G401.6 (cell line): ENCODE measurements around the gene KLHL36.

Source experiments
- FAIRE-seq: peaks from 2 replicates; lab custom pipeline; 2012; peaks lifted over from hg19 to GRCh38; lab: Jason Lieb, UNC

The KLHL36 gene

DNA sequence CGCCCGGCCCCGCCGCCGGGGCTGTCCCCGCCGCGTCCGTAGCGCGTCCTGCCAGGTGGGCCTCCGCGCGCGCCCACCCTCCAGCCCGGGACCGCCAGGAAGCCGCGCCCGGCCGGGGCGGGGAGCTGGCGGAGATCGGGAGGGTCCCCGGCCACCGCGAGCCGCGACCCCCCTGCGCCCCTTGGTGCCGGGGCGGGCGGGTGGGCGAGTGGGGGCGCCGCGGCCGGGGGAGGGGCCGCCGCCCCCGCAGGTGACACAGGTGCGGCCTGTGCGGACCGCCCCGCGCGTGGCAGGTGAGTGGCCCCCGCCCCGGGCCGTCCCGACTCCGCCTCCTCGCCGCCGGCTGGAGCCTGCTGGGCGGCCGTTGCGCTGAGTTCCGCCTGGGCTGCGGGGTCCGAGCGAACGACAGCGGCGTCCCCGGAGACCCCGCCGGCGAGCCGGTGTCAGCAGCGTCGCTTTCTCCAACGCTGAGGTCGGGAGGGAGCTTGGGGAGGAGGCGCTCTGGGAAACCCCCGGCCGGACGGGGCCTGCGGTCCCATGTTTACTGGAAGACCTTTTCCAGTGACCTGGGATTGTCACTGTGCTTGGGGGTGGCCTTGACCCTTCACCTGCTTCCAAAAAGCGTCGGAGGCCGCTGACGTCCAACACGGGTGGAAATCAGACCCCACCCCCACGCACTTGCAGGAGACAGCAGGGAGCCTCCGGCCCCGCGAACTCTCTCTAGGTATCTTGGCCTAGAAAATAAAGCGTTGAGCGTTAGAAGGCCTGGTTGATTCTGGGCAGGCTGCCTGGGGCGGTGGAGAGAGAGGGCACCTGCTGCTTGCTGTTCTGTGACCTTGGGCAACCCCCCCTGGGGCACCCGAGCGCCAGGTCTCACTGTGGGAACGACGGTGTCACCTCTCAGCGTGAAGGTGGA, 542 bp downstream of the KLHL36 start:
- FAIRE-seq, result no peak

DNA sequence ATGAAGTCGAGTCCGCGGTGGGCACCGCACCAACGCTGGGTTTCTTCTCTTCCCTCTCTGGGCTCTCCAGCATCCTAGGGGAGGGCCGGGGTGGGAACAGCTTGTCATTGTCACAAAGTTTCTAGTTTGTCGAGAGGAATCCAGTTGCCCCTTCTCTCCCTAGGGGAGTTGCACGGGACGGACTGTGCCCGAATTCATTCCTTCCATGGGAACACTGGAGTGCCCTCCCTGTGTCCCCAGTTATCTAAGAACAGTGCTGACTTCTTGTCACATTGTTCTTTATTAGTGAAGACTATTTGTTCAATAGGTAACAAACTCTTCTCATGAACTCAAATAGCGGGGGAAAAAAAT, 1.2 kb downstream of the KLHL36 start:
- FAIRE-seq, result no peak

DNA sequence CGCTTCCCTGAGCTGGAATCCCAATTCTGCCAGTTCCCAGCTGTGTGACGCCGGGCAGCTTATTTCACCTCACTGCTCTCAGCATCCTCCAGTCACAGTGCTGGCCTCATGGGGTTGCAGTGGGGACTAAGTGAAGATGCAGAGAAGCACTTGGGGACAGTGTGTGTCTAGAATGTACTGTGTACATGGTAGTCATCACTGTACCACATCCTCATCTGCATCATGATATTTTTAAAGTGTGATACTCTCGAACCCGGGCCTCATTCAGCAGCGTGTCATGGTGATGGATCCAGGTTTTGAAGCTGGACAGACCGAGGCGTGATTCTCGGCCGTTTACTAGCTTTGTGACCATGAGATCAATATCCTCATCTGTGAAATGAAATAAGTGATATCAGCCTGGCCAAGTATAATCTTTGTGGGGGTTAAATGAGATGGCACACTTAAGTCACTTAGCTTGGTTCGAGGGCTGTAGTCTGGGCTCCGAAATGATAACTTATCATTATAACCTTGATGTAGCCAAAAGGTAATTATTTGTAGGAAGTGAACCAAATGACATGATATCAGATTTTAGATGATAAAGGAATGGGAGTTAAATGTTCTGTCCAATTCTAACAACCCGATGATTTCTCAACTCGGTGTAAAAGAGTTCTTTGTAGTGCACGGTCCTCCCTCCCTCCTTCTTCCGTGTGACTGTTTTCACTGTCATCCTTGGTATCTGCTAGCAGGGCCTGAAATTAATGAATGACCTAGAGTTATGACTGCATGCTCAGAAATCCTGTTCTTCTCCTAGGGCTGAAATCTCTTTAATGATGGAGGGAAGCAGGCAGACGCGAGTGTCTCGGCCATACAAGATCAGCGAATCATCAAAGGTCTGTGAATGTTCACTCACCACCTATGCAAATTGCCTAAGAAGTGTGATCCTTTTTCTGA, 2.0 kb downstream of the KLHL36 start:
- FAIRE-seq, result no peak

DNA sequence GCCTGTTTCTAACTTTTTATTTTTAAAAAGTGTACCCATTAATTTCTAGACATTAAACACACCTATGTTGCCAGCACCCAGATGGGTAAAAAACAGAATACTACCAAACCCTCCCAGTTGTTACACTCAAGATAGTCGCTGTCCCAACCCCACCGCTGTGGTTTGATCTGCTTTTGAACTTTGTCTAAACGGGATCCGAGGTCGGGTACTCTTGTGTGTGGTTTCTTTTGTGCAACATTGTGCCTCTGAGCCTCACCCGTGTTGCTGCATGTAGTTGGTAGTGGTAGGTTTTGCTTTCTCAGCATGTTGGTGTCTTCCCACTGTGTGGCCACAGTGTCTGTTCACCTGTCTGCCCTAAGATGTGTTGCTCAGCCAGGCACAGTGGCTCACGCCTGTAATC, 4.3 kb downstream of the KLHL36 start:
- FAIRE-seq, result no peak

DNA sequence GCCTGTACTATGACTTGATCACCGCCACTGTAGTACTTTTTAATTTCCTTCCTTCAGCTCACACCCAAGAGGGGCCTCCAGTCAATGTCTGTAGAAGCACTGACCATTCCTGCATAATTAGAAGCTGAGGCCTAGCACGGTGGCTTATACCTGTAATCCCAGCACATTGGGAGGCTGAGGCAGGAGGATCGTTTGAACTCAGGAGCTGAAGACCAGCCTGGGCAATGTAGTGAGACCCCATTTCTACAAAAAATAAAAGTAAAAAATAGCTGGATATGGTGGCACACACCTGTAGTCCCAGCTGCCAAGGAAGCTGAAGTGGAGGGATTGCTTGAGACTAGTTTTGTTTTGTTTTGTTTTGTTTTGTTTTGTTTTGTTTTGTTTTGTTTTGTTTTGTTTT, 5.9 kb downstream of the KLHL36 start:
- FAIRE-seq, result no peak

DNA sequence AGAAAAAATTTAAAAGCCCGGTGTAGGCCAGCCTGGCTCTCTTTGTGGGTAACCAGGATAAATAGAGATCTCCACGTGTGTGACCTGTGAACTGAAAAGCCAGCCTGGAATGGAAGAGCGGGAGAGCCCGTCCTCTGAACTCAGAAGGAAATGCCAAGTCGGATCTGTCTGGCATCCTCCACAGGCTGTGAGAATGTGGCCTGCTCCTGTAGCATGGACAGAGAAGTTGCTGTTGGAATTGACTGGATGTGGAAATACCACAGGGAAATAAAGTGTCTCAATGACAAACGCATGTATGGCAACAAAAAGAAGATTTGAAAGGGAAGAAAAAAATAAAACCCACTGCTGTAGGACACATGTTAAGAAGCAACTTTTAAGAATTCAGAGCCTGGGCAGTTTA, 6.7 kb downstream of the KLHL36 start:
- FAIRE-seq, result no peak

DNA sequence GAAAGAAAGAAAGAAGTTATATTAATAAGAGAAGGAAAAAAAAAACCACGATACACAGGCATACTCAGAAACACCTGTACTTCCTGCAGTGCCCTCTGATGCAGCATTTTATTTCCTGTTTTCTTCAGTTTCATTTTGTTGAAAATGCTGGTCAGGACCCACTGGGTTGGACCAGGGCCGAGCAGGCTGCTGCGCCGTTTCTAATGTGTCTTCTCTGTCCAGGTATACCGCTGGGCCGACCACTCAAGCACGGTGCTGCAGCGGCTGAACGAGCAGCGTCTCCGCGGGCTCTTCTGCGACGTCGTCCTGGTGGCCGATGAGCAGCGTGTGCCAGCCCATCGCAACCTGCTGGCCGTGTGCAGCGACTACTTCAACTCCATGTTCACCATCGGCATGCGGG, 8.3 kb downstream of the KLHL36 start:
- FAIRE-seq, result no peak

DNA sequence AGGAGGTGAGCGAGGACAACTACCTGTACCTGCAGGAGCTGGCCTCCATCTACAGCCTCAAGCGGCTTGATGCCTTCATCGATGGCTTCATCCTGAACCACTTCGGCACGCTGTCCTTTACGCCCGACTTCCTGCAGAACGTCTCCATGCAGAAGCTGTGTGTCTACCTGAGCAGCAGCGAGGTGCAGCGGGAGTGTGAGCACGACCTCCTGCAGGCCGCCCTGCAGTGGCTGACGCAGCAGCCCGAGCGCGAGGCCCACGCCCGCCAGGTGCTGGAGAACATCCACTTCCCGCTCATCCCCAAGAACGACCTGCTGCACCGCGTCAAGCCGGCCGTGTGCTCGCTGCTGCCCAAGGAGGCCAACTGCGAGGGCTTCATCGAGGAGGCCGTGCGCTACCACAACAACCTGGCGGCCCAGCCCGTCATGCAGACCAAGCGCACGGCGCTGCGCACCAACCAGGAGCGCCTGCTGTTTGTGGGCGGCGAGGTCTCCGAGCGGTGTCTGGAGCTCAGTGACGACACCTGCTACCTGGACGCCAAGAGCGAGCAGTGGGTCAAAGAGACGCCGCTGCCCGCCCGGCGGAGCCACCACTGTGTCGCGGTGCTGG, 9.0 kb downstream of the KLHL36 start:
- no peak for FAIRE-seq

DNA sequence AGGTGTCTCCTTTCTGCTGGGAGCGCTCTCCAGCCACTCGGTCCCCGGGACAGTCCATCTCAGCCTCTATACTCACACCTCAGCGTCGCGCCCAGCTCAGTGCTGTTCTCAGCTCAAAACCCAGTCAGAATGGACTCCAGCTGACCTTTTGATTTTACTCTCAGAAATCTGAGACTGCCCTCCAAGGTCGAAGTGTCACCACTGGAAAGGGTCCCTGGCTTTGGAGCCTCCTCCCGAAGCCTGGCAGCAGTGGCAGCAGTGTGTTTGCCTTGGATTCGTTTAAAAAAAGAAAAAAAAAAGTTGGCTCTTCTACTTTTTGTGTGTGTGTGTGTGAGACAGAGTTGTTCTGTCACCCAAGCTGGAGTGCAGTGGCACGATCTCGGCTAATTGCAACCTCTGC, 10.4 kb downstream of the KLHL36 start:
- no peak for FAIRE-seq

DNA sequence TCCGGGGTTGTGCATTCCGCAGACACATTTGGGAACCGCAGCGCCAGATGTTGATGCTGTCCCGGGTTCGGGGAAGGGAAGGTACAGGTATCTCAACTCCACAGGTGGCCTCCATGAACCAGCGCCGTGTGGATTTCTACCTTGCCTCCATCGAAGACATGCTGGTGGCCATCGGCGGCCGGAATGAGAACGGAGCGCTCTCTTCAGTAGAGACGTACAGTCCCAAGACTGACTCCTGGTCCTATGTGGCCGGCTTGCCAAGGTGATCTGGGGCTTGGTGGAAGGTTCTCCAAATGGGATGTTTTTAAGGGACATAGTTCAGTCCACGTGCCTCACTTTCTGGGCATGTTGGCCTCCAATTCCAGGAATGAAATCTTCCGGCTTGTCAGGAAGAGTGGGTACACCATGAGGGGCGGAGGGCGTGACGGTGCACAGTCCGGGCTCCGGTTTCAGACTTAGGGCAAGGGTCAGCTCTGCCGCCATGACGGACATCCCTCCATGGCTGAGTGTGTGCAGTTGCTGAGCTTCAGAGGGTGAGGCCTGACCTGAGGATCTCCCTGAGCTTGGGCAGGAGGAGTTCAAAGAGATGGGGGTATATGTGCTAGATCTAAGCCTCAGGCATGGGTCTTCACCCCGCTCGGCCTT, 11.5 kb downstream of the KLHL36 start:
- no peak for FAIRE-seq

DNA sequence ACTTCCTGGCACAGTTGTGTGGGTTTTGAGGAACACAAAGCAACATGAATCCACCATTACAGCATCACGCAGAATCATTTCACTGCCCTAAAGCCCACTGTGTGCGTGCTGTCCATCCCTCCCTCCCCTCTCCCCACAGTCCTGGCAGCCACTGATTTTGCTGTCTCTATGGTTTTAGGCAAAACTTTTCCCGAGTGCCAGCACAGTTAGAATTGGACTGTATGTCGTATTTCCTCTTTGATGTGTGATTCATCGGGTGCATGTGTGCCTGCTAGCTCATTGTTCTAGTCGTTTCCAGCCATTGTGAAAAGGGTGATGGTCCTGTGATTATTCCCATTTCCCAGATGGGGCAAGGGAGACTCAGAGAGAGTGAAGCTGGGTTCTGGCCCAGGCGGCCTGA, 12.7 kb downstream of the KLHL36 start:
- no peak for FAIRE-seq

DNA sequence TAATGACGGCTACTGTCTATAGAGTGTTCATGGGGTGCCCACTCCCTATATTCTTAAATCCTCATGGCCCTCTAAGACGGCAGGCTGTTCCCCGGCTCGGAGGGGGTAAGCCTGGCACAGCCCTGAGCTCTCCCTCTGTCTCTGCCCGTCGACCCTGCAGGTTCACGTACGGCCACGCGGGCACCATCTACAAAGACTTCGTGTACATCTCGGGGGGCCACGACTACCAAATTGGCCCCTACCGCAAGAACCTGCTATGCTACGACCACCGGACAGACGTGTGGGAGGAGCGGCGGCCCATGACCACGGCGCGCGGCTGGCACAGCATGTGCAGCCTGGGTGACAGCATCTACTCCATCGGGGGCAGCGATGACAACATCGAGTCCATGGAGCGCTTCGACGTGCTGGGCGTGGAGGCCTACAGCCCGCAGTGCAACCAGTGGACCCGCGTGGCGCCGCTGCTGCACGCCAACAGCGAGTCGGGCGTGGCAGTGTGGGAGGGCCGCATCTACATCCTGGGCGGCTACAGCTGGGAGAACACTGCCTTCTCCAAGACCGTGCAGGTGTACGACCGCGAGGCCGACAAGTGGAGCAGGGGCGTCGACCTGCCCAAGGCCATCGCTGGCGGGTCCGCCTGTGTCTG, 13.2 kb downstream of the KLHL36 start:
- FAIRE-seq, result no peak

DNA sequence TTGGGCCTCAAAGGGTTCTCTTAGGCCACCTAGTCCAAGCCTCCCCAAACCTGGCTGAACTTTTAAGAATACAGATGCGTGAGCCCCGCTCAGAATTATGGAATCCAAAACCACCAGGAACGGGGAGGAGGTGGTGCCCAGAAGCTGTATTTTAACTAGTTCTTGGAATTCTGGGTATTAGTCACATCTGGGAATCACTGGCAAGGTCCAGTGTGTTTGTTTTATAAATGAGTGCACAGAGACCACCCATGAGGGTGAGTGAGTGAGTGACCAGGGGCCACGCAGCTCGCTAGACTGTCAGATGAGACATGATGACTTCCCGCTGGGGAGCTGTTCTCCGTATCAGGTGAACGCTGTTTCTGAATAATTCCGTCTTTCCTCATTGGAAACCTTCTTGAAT, 14.2 kb downstream of the KLHL36 start:
- FAIRE-seq, result no peak

DNA sequence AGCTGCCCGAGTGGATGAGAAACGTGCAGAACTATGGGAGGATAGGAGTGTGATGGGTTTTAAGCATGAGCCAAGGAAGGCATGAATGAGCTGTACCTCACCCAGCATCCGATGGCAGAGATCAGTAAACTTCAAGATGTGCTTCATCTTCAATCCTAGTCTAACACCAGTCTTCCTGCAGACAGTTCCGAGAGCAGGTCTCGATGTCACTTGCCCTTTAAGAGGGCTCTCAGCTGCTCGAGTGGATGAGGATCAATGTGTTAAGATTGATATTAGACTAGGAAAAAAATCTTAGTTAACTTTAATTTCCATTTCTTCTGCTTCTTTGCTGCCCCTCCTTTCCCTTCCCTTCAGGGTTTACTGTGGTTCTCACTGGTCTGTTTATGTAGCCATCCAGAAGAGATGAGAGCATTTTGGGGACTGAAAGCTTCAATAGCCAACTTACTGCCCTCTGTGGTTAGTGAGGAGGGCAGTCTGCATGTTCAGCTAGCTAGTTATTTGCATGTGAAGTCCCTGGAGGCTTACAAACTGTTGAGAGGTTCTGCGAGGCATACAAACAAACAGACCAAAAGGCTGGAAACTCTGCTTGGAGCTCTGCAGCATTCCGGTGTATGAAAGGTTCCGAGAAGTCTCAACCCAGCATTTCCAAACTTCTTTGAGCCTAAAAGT, 15.3 kb downstream of the KLHL36 start:
- no peak for FAIRE-seq

DNA sequence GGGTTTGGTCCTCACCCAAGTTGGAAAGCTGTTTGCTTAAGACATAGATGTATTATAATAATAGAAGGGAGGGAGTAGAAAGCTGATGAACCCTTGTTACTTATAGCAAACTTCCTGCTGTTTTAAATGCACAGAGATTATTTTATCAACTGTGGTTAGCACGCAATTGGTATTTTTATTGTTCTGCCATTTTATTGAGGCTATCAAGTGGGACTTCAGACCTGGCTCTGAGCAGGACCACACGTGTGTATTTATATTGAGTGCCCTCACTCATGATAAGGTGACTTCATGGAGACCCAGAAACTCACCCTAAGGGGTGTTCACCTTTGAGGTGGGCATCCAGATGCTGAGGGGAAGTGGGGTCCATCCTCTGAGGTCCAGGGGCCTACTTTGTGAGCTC, 17.0 kb downstream of the KLHL36 start:
- FAIRE-seq, result no peak

DNA sequence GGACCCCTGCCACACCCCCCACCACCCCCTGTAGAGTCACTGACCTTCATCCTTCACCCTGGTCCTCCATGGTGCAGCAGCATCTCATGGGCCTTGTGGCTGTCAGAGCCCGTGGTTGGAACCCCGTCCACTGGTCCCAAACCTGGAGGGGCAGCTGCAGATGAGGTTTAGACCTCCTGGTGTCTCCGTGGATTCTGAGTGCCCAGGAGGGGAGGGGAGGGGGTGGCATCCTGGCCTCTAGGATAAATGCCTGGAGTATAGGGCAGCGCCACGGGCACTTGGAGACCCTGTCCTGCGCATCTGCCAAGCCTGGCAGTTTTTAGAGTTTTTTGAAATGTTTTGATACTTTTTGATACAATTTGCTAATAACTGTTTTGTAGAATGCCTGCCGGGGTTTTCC, 17.5 kb downstream of the KLHL36 start:
- FAIRE-seq, result no peak

DNA sequence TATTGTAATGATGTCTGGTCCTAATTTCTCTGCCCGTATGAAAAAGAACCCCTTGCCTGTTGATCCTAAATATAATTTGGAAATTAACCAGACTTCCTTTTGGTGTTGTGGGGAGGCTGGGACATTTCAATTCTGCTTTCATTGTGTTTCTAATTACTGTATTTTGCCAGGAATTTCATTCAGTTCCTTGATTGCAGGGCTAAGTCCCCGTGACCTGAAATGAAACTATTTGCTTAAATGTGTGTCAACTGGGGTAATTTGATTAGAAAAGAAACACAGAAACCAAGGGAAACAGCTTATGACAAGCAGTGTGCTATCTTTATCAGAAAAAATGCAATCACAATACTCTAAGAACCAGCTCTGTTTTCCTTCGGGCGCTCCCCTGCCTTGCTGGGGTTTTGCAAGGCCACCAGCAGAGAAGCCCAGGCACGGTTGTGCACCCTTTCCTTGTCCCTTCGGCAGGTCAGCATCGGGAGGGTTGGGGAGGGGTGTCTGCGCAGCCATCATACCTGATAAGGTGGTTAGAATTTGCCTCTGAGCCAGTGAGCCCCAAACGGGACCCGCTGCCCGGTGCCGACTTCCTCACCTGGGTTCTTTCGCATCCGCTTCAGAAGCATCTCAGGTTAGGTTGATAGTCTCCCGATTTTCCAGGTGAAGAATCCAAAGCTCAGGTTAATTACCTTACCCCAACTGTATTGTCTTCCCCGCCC, 19.4 kb downstream of the KLHL36 start:
- no peak for FAIRE-seq

DNA sequence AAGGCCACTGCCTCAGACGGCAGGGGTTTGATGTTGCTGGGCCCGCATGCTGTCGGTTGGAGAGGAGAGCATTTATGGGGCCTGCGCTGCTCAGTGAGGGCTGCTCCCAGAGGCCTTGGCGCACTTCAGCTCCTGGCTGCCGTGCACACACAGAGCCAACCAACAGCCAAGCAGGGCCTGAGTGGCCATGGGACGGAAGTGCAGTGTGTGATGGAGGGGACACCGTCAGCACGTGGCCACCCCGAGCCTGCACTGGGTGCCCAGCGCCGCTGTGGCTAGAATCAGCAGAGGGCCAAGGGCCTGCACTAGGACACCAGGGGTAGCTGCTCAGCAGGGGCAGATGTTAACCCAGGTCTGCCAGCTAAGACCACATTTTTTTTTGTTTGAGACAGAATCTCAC, 21.8 kb downstream of the KLHL36 start:
- no peak for FAIRE-seq

DNA sequence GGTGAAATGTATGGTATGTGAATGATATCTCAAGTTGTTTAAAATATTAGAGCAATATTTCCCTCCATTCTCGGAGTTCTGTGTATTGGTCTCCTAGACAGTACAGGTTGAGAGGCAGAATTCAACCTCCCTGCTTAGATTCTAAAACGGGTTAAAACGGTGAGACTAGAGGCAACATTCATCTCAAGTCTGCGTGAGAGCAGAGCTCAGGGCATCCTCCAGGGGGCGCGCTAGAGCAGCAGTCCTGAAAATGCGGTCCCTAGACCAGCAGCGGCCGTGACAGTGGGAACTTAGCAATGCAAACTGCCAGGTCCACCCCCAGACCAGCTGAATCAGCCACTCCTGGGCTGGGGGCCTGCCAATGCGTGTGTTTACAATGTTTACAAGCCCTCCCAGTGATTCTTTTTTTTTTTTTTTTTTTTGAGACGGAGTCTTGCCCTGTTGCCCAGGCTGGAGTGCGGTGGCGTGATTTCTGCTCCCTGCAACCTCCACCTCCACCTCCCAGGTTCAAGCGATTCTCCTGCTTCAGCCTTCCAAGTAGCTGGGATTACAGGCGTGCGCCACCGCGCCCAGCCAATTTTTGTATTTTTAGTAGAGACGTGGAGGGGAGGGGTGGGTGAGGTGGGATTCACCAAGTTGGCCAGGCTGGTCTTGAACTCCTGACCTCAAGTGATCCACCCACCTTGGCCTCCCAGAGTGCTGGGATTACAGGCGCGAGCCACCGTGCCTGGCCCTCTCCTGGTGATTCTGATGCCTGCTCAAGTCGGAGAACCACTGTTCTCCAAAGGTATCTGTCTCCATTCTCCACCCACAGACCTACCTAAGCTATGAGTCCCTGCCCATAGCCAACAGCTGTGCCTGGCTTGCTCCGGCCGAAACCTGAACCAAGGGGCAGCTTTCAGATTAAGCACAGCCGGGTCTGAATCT, 24.2 kb downstream of the KLHL36 start:
- FAIRE-seq, result peak; percentile 28

DNA sequence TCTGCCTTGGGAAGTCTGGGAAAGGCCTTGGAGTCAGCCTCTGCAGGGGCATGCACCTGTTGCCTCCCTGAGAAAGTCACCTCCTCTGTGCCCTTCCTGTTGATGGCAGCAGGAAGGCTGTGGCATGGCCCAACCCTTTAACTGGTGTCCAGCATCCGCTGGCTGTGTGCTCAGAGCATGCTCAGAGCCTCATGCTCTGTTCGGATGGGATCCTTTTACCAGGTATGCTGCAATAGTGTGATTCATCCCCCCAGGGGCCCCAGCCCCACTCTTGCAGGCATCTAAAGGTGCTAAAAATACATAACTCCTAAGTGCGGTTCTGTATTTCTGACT, 24.9 kb downstream of the KLHL36 start:
- FAIRE-seq, result no peak
